Transverse colon (tissue), 4 donors: ENCODE results near the gene SYNE1.

Experiments used
- CTCF ChIP-seq, 5 experiments: fragments of 200-600 bp in 3 of 5; fragments of 450-650 bp in 2 of 5; sonication (generic) in 3 of 5; IDR thresholded peaks; 1 replicate in 2 of 5; 2 replicates in 3 of 5; pipeline ENCODE4 v1.5.1; 2016 to 2017; ENCODE audit warnings: antibody characterized with exemption in 5 of 5, inconsistent platforms in 3 of 5, mild to moderate bottlenecking in 2 of 5, moderate library complexity in 1 of 5
- EP300 ChIP-seq: sonication (generic); formaldehyde crosslinking; IDR thresholded peaks from one replicate; pipeline ENCODE4 v1.6.1; 2017; ENCODE audit warnings: antibody characterized with exemption, low read depth
- POLR2A ChIP-seq: fragments of 450-650 bp; IDR thresholded peaks from one replicate; pipeline ENCODE4 v1.6.1; 2016; ENCODE audit warnings: antibody characterized with exemption, mild to moderate bottlenecking, moderate library complexity
- POLR2AphosphoS5 ChIP-seq, 3 donors: sonication (generic); formaldehyde crosslinking; IDR thresholded peaks; one replicate each; pipeline ENCODE4 v1.6.1; 2016; ENCODE audit warnings: antibody characterized with exemption in 3 of 3

- TF ChIP-seq POLR2A (no peak), CTCF (IDR thresholded peaks at IDR 0.05) (no peak), EP300 (no peak), POLR2AphosphoS5 (IDR thresholded peaks at IDR 0.05) (no peak)
Observed at GRCh38 chr6:152587473-152587872, 49.7 kb downstream of the SYNE1 start.
